Thoracic aorta (tissue), 2 donors: ENCODE measurements around the gene TMEM14C. TPM values are rescaled to one million over a fixed set of nuclear protein-coding genes. Genes with fewer than 3 reads are reported as not detected.
A peak's percentile ranks its signal among the peaks of the same experiment; 100 is the strongest.

Experiments
- ATAC-seq: fragments of 150-250 bp; one replicate; pipeline ENCODE4 v1.8.0; 2017; ENCODE audit warnings: low read depth; ENCODE audit not compliant: insufficient number of reproducible peaks, low FRiP score
- DNase-seq: peaks from one replicate; pipeline ENCODE4 v3.0.0-alpha.2; 2020; ENCODE audit warnings: low spot score
- H3K27ac ChIP-seq, 2 donors: fragments of 200-600 bp; sonication (generic); 1 replicate in 1 of 2; 2 replicates in 1 of 2; pipeline ENCODE4 v1.5.1; 2016; ENCODE audit warnings: mild to moderate bottlenecking in 2 of 2, moderate library complexity in 2 of 2
- H3K27me3 ChIP-seq: fragments of 200-600 bp; sonication (generic); replicated peaks from 2 replicates; pipeline ENCODE4 v1.6.0; 2016; ENCODE audit warnings: mild to moderate bottlenecking; ENCODE audit not compliant: insufficient read depth
- H3K36me3 ChIP-seq: fragments of 200-600 bp; sonication (generic); one replicate; pipeline ENCODE4 v1.5.1; 2016
- H3K4me1 ChIP-seq, 2 donors: fragments of 200-600 bp; sonication (generic); 1 replicate in 1 of 2; 2 replicates in 1 of 2; pipeline versions ENCODE4 v1.5.1 to v1.6.0; 2016; ENCODE audit warnings: low read depth in 2 of 2, mild to moderate bottlenecking in 1 of 2; ENCODE audit not compliant: control insufficient read depth in 1 of 2
- H3K4me3 ChIP-seq: fragments of 200-600 bp; sonication (generic); 2 replicates; pipeline ENCODE4 v1.5.1; 2016; ENCODE audit warnings: mild to moderate bottlenecking
- H3K9me3 ChIP-seq: fragments of 200-600 bp; sonication (generic); 2 replicates; pipeline ENCODE4 v1.5.1; 2016
- CTCF ChIP-seq: fragments of 200-600 bp; sonication (generic); IDR thresholded peaks from one replicate; pipeline ENCODE4 v1.5.1; 2019; ENCODE audit warnings: antibody characterized with exemption
- total RNA-seq, 2 donors: library from RNA; depleted of rRNA; stranded (reverse); fragments of >200 nt; gene quantifications; one replicate each; pipeline versions ENCODE4 v1.1.0 to v1.2.3, GENCODE V29; 2016

The TMEM14C gene
- total RNA-seq, 2 donors from 2014 or later = 72.9 to 129 TPM

- no peak for ATAC-seq
- Histone ChIP-seq H3K27me3 (no peaks in the 10 kb centered on the region), H3K9me3 (no peaks in the 10 kb centered on the region), H3K27ac (no peak overlapping the region), H3K4me3 (no peak overlapping the region), H3K36me3 (peaks cover 8% of the 10 kb centered on the region), H3K4me1 (peaks cover 0 to 6% of the 10 kb centered on the region in 2 donors)
- no peak for DNase-seq
- no peak for TF ChIP-seq CTCF
These were observed 33.2 kb downstream of the TMEM14C start for GRCh38 chr6:10756085-10756484.

DNA sequence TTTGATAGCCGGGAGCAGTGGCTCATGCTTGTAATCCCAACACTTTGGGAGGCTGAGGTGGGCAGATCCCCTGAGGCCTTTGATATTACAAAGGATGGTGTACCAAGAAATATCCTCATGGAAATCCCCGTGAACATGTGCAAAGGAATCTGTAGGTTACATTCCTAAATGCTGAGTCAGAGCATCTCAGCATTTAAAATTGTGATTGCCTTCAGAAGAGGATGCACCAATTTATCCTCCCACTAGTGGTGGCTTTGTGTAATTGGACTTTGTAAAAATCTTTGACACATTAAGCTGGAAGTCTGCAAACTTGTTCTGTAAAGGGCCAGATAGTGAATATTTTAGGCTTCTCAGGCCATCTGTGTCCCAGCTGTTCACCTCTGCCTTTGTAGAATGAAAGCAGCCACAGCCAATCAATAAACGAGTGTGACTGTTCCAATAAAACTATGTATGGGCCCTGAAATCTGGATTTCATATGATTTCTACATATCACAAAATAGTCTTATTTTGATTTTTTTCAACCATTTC lies 36.5 kb downstream of the TMEM14C start:
- Histone ChIP-seq H3K36me3 (no peaks in the 10 kb centered on the region), H3K27ac (no peak overlapping the region), H3K4me3 (no peak overlapping the region), H3K27me3 (no peaks in the 10 kb centered on the region), H3K9me3 (no peaks in the 10 kb centered on the region), H3K4me1 (peaks cover 0 to 6% of the 10 kb centered on the region in 2 donors)
- peak; percentile 50 for TF ChIP-seq CTCF
- DNase-seq (no peak), ATAC-seq (no peak)

- DNase-seq (no peak), ATAC-seq (no peak)
- Histone ChIP-seq H3K27ac (no peak overlapping the region), H3K4me3 (no peak overlapping the region), H3K9me3 (no peaks in the 10 kb centered on the region), H3K36me3 (no peaks in the 10 kb centered on the region), H3K27me3 (no peaks in the 10 kb centered on the region), H3K4me1 (peaks cover 0 to 6% of the 10 kb centered on the region in 2 donors)
- no peak for TF ChIP-seq CTCF
These were observed 37.0 kb downstream of the TMEM14C start for GRCh38 chr6:10759884-10760329.

- Histone ChIP-seq H3K27me3 (no peaks in the 10 kb centered on the region), H3K27ac (no peak overlapping the region), H3K4me3 (no peak overlapping the region), H3K9me3 (no peaks in the 10 kb centered on the region), H3K4me1 (peaks cover 0 to 6% of the 10 kb centered on the region in 2 donors), H3K36me3 (no peaks in the 10 kb centered on the region)
- TF ChIP-seq CTCF = no peak
- ATAC-seq (no peak), DNase-seq (no peak)
These were observed 40.1 kb downstream of the TMEM14C start for GRCh38 chr6:10763006-10763405.

DNA sequence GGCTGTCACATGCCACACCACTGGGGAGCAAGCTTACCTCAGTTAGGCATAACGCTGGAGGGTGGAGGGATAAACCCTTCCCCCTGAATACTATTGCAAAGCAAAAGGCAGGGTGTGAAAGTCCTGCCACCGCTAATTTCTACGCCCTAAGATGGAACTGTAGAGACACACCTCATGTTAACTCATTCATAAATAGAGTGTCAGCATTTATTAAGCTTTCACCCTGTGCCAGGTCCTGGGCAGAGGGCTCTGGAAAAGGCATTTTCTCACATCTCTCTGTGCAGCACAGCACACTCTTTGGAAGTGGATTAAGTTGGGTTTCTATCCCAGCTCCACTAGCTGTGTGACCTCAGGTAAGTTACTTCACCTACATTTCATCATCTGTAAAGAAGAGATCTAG lies 46.5 kb downstream of the TMEM14C start:
- ATAC-seq = no peak

More for the DNA sequence above, 46.5 kb downstream of the TMEM14C start:
- DNase-seq = no peak
- TF ChIP-seq CTCF = no peak
- H3K4me1 ChIP-seq = no peaks in the 10 kb centered on the region
- no peak overlapping the region for H3K27ac ChIP-seq
- no peak overlapping the region for H3K4me3 ChIP-seq
- H3K36me3 ChIP-seq = no peaks in the 10 kb centered on the region
- no peaks in the 10 kb centered on the region for H3K9me3 ChIP-seq
- H3K27me3 ChIP-seq = no peaks in the 10 kb centered on the region
